HL-60 (cell line): ENCODE results near the gene LSAMP.

Experiments
- DNase-seq, 2 experiments: peaks; one replicate each; pipeline ENCODE4 v3.0.0-alpha.2; 2010 to 2020; ENCODE audit warnings: low read depth in 1 of 2, low spot score in 1 of 2
- H3K27ac ChIP-seq: fragments of 250-450 bp; sonication (Bioruptor Pico); replicated peaks from 2 replicates; pipeline ENCODE4 v1.5.1; 2020; ENCODE audit warnings: mild to moderate bottlenecking, moderate library complexity
- H3K27me3 ChIP-seq: fragments of 250-450 bp; sonication (Bioruptor Pico); 2 replicates; pipeline ENCODE4 v1.5.1; 2021; ENCODE audit warnings: mild to moderate bottlenecking, moderate library complexity; ENCODE audit not compliant: insufficient read depth, poor library complexity, severe bottlenecking
- H3K4me3 ChIP-seq: replicated peaks from 2 replicates; pipeline ENCODE4 v1.5.1; 2011; ENCODE audit warnings: mild to moderate bottlenecking, control low read depth, low read length; ENCODE audit not compliant: insufficient read depth
- GABPA ChIP-seq: IDR thresholded peaks from 2 replicates; pipeline ENCODE4 v1.6.1; 2012; ENCODE audit warnings: low read depth
- POLR2AphosphoS5 ChIP-seq: IDR thresholded peaks from 2 replicates; pipeline ENCODE4 v1.6.1; 2012; ENCODE audit warnings: low read depth
- REST ChIP-seq: IDR thresholded peaks from 2 replicates; pipeline ENCODE4 v1.6.1; 2012; ENCODE audit warnings: low read depth; ENCODE audit not compliant: insufficient replicate concordance
- SPI1 ChIP-seq: IDR thresholded peaks from 2 replicates; pipeline ENCODE4 v1.6.1; 2012; ENCODE audit warnings: low read depth, mild to moderate bottlenecking, borderline replicate concordance
- TF ChIP-seq, protein P1 (sequence below): IDR thresholded peaks from one replicate; pipeline ENCODE4 v1.5.1; 2011; ENCODE audit warnings: low read length, control low read depth, inconsistent platforms; ENCODE audit not compliant: insufficient read depth

The LSAMP gene

GRCh38 chr3:115977866-115978265, 467.4 kb downstream of the LSAMP start:
- Histone ChIP-seq H3K27ac (no peak overlapping the region), H3K4me3 (no peak overlapping the region), H3K27me3 (no peaks in the 10 kb centered on the region)
- no peak for DNase-seq
- TF ChIP-seq SPI1 (no peak), POLR2AphosphoS5 (no peak), GABPA (no peak), REST (no peak)
- TF ChIP-seq, protein P1, sequence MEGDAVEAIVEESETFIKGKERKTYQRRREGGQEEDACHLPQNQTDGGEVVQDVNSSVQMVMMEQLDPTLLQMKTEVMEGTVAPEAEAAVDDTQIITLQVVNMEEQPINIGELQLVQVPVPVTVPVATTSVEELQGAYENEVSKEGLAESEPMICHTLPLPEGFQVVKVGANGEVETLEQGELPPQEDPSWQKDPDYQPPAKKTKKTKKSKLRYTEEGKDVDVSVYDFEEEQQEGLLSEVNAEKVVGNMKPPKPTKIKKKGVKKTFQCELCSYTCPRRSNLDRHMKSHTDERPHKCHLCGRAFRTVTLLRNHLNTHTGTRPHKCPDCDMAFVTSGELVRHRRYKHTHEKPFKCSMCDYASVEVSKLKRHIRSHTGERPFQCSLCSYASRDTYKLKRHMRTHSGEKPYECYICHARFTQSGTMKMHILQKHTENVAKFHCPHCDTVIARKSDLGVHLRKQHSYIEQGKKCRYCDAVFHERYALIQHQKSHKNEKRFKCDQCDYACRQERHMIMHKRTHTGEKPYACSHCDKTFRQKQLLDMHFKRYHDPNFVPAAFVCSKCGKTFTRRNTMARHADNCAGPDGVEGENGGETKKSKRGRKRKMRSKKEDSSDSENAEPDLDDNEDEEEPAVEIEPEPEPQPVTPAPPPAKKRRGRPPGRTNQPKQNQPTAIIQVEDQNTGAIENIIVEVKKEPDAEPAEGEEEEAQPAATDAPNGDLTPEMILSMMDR, result no peak

DNA sequence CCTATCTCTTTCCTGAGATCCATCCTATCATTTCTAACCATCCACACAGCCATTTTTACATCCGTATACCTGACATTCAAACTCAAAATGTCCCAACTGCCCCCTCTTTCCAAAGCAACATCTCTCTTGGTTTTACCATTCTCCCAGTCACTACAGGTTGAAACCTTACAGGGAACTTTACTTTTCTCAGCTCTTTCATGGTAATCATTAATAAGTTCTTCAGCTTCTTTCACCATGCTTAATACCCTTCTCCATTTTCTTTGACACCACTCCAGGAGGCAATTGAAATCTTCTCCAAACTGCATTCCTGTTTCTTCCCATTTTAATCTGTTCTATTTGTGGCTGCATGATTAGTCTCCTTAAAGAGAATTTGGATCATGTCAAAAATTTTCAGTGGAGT, 469.5 kb downstream of the LSAMP start:
- DNase-seq, result no peak
- no peak overlapping the region for H3K4me3 ChIP-seq
- H3K27me3 ChIP-seq, result no peaks in the 10 kb centered on the region

DNA sequence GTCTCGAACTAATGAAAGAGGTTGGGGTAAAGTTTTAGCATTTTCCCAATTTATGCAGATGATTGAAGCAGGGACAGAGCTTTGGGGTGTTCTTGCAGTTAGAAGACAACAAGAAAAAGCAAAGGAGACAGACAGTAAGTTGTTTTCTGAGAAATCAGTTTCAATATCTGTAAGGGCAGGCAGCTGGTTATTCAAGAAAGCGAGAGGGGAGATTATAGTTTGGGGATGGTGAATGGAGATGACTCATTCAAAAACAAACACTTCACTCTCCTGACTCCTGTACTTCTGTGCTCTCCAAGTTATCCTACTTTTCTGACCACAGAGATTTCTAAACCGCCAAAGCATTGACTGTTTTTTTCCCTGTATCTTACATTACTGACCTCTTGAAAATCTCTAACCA, 469.9 kb downstream of the LSAMP start:
- no peak for DNase-seq
- H3K27ac ChIP-seq, result no peak overlapping the region
- TF ChIP-seq, protein P1, result no peak
- no peak for TF ChIP-seq GABPA
- TF ChIP-seq SPI1, result no peak
- TF ChIP-seq POLR2AphosphoS5, result no peak
- TF ChIP-seq REST, result no peak
- H3K27me3 ChIP-seq, result no peaks in the 10 kb centered on the region
- no peak overlapping the region for H3K4me3 ChIP-seq

More for the DNA sequence above, 469.5 kb downstream of the LSAMP start:
- TF ChIP-seq SPI1, result no peak
- TF ChIP-seq GABPA, result no peak
- TF ChIP-seq POLR2AphosphoS5, result no peak
- TF ChIP-seq, protein P1, result no peak
- H3K27ac ChIP-seq, result no peak overlapping the region

GRCh38 chr3:115974940-115975339, 470.3 kb downstream of the LSAMP start:
- no peak overlapping the region for H3K4me3 ChIP-seq
- no peak for DNase-seq
- no peak overlapping the region for H3K27ac ChIP-seq
- TF ChIP-seq REST, result no peak
- no peak for TF ChIP-seq GABPA
- TF ChIP-seq POLR2AphosphoS5, result no peak
- no peaks in the 10 kb centered on the region for H3K27me3 ChIP-seq
